Measurements from ENCODE around the gene HIKESHI. TPM values are rescaled to one million over a fixed set of nuclear protein-coding genes. Genes with fewer than 3 reads are reported as not detected.
"Not testable (repeated sequence)": the region's sequence is repeated elsewhere in the genome, so short reads cannot be mapped to it uniquely, and the experiment has no call there.

The HIKESHI gene
- 54.1 TPM for total RNA-seq
- long read RNA-seq, transcript HIKESHI-201 (5 exons, 1,113 nt), result major isoform, 37 of 44 reads
- long read RNA-seq, partial matches to known transcripts, result 0 of 44 reads
- long read RNA-seq, other reads (novel, unspliced or antisense), result 5 of 44 reads

DNA sequence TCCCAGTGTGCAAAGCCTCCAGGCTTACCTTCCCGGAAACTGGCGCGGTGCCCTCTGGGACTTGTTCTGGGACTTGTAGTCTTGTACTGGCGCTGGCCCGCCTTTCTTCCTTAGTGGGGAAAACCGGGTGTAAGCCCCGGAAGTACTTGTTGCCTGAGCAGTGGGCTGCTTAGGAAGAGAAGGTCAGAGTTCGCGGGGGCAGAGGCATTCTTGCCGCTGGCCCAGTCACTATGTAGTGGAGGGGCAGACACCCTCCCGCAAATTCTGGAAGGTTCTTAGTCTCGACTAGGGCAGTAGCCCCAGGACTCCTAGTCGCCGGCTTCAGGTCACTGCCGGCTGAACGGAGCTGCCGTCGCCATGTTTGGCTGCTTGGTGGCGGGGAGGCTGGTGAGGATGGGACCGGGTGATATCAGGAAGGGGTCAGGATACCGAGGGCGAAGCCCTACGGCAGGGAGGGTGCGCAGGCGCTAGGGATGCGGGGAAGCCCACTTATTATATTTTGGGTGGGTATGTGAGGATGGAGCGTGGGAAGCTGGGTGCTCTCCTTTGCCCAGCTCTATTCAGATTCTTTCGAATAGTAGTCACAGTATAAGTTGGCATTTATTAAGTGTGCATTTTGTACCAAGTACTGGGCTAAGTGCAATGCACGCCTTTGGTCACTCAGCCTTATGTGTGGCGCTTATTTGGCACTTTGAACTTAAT is at the start of gene HIKESHI:
Gene HIKESHI, plus strand, starts transcription at position 149 of the 702 bp plus-strand sequence. Its CDS starts 209 bp downstream, at position 358.
- peak; percentile 100 for ATAC-seq
- intact Hi-C loops (cut with micrococcal nuclease), result no loop called here
- DNase-seq, result peak; percentile 100

DNA sequence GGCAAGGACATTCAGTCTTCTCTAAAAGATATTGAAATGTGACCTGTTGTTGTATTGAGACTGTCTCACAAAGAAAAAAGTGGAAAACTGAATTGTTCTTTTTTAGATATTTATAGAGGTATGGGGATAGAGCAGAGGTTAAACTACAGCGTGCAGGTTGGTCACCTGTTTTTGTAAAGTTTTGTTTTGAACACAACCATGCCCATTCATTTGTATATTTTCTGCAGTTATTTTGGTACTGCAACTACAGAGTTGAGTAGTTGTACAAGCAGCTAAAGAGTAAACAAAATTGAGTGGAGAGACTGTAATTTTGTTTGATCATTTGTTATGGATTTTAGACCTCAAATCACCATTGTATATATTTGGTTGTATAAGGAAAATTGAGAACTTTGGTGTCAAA is 46.1 kb upstream of the HIKESHI start:
- ATAC-seq (no peak), DNase-seq (no peak)
- intact Hi-C loops (cut with micrococcal nuclease), result no loop called here

GRCh38 chr11:86256608-86257007 is 45.4 kb upstream of the HIKESHI start:
- DNase-seq (no peak), ATAC-seq (no peak)
- intact Hi-C loops (cut with micrococcal nuclease), result no loop called here

DNA sequence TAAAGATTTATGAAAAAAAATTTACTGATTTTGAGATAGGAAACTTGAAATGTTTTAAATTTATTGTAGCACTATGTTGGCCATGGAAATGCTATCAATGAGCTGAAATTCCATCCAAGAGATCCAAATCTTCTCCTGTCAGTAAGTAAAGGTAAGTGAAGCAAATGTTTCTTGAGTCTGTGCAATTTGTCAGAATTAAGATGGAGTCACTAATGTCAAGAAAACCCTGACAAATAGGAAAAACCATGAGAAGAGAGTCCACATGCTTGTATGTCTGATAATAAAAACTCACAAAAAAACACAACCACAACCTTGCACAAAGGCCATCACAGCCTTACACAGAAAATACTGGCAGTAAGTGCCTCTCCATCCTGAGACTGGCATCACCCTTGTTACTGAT is 44.6 kb upstream of the HIKESHI start:
- DNase-seq (no peak), ATAC-seq (no peak)
- intact Hi-C loops (cut with micrococcal nuclease), result no loop called here

- ATAC-seq (no peak), DNase-seq (no peak)
- intact Hi-C loops (cut with micrococcal nuclease), result no loop called here
These were observed 42.3 kb upstream of the HIKESHI start for GRCh38 chr11:86259730-86260129.

- intact Hi-C loops (cut with micrococcal nuclease), result no loop called here
- ATAC-seq, result no peak
- no peak for DNase-seq
These were observed 40.7 kb upstream of the HIKESHI start for GRCh38 chr11:86261328-86261727.

- no peak for ATAC-seq
- intact Hi-C loops (cut with micrococcal nuclease), result no loop called here
- DNase-seq, result no peak
These were observed 39.7 kb upstream of the HIKESHI start for GRCh38 chr11:86262387-86262786.

DNA sequence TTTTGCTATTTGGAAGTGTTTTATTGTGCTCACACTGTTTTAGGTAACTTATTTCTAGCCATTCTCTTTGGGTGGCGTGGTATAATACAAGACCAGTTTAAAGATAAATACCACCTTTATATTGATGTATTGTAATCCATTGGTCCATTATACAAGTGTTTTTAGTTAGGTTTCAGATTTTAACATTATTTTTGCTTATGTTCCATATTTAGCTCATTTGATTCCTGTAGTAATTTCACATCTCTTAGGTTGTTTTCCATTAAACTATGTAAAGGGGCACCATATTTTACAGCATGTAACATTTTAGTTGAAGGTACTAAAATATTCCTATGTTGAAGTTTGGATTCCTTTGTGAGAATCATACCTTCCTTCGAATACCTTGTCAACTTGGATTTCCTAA is 37.4 kb upstream of the HIKESHI start:
- ATAC-seq, result no peak
- no peak for DNase-seq
- intact Hi-C loops (cut with micrococcal nuclease), result no loop called here

GRCh38 chr11:86265194-86265593 is 36.8 kb upstream of the HIKESHI start:
- ATAC-seq (no peak), DNase-seq (no peak)
- intact Hi-C loops (cut with micrococcal nuclease), result no loop called here

- DNase-seq, result no peak
These were observed 32.4 kb upstream of the HIKESHI start for GRCh38 chr11:86269645-86270044.

DNA sequence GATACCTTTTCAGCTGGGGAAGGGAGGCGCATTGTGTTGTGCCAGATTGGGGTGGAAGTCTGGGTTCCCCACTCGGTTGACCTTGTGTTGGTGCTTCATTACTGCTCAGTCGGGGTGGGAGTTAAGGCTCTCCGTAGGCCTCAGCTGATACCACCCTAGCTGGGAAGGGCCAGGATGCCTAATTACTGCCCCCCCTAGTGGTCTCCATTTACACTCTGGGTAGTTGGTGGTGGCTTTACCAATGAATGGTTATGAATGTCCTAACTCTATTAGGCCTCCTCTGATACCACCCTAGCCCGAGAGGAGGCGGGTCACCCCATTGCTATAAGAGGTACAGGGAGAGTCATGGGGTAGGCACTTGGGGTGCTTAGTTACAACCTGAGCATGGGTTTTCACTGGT is 27.5 kb upstream of the HIKESHI start:
- no peak for ATAC-seq
- DNase-seq, result no peak
- intact Hi-C loops (cut with micrococcal nuclease), result no loop called here

More at GRCh38 chr11:86269645-86270044, 32.4 kb upstream of the HIKESHI start:
- intact Hi-C loops (cut with micrococcal nuclease), result no loop called here
- ATAC-seq, result no peak

DNA sequence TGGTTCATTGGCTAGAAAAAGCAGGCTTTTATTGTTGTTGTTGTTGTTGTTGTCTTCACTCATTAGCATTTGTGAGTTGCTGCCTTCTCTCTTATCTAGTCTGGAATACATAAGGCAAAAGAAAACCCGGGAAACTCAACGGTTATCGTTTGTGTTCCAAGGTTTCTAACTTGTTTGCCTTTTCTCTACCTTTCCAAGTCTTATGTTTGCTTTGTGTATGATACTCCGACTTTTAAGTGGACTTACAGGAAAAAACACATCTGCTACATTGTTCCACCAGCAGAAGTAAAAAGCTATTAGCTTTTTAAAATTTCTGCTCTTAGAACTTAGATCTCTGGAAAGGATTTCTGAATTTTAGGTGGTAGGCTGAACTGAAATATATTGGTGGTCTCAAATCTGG is 27.0 kb upstream of the HIKESHI start:
- ATAC-seq (no peak), DNase-seq (no peak)
- intact Hi-C loops (cut with micrococcal nuclease), result no loop called here

DNA sequence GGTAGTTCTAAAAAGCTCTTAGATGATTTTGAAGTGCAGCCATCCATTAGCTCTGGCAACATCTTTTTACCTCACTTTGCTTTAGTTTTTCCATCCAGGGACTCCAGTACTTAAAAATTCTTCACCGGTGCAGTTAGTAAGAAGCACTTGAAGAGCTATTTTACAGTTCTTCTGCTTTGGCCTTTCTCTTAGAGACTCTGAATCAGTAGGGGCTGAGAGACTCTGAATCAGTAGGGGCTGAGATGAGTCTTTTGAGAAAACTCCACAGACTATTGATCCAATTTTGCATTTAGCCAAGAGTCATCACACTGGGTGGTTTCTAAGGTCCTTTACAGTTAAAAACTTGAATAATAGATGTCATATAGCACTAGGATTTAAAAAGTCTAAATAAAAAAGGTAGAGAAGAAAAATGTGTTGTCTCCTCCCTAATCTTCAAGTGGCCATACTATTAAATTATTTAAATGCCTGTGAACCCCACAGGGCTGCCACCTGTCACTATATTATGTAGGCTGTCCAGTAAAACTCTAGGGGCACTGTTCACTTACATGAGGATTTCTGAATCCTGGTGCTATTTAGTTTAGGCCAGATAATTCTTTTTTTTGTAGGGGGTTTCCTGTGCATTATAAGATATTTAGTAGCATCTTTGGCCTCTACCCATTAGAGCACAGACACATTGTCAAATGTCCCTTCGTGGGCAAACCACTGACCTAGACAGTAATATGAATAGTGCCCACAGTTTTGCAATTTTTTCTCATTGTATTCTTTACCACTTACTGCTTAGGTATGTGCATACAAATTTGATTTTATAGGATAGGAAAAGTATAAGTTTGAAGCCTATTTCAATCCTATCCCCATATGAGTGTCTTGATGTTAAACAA is 26.3 kb upstream of the HIKESHI start:
- ATAC-seq (no peak), DNase-seq (no peak)
- intact Hi-C loops (cut with micrococcal nuclease), result no loop called here

- no peak for ATAC-seq
- intact Hi-C loops (cut with micrococcal nuclease), result no loop called here
- DNase-seq, result no peak
These were observed 24.3 kb upstream of the HIKESHI start for GRCh38 chr11:86277741-86278140.

DNA sequence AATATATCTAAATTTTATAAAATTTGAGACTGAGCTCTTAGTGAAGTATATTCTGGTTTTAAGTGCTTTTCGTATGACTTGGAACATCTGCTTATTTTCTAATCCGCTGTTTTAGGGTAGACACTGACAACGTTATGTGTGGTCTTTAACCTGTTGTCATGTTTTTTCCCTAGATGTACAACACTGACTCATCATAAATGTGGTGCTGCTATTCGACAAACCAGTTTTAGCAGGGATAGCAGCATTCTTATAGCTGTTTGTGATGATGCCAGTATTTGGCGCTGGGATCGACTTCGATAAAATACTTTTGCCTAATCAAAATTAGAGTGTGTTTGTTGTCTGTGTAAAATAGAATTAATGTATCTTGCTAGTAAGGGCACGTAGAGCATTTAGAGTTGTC is 23.8 kb upstream of the HIKESHI start:
- DNase-seq, result no peak
- intact Hi-C loops (cut with micrococcal nuclease), result no loop called here
- no peak for ATAC-seq

- intact Hi-C loops (cut with micrococcal nuclease), result no loop called here
- ATAC-seq (no peak), DNase-seq (no peak)
These were observed 22.3 kb upstream of the HIKESHI start for GRCh38 chr11:86279747-86280146.

DNA sequence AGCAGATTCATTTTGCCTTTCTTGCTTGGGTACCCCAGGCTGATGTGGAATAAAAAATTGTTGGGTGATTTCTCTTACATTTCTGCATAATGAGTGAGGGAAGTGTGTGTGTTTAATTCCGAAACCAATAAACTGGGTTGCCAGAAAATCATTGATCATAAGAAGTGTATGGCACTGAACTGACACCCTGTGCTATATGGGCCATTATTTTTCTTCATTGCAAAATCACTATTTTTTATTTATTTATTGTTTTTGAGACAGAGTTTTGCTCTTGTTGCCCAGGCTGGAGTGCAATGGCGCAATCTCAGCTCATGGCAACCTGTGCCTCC is 14.6 kb upstream of the HIKESHI start:
- ATAC-seq (no peak), DNase-seq (no peak)
- intact Hi-C loops (cut with micrococcal nuclease), result no loop called here

DNA sequence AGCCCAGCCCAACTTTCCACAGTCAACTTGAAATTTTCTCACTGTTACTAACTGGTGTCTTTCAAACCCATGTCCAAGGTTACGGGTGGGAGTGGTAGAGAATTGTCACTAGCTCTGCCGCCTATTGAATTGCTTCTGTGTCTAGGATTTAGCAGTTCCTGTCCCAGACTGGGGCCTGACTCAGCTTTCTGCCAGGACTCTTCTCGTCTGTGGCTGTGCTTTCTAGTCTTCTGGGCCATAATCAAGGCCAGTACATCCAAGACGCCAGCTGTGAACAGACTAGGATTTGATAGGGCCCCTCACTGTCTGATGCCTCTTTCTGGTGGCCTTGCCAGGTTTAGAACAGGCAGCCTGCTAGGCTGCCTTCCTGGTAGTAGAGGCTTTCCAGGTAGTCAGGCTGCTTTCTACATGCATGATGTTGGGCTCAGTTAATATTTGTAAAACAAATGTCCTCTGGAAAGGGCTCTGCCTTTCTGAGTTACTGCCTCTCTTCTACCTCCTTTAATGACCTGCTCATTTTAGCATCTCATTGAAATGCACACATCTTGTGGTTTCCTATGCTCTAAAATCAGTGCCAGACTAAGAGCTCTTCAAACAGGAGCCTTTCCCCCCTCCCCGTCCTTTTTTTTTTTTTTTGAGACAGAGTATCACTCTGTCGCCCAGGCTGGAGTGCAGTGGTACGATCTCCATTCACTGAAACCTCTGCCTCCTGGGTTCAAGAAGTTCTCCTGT is 13.1 kb upstream of the HIKESHI start:
- DNase-seq (no peak), ATAC-seq (peak; percentile 51)
- intact Hi-C loops (cut with micrococcal nuclease), result no loop called here

- not testable (repeated sequence) for DNase-seq, ATAC-seq
These were observed 12.3 kb upstream of the HIKESHI start for GRCh38 chr11:86289508-86290280.

More at GRCh38 chr11:86289508-86290280, 12.3 kb upstream of the HIKESHI start:
- intact Hi-C loops (cut with micrococcal nuclease), result loop anchor here (5.0 kb wide), 1 partner anchor 347 kb away; no protein-coding TSS in a partner anchor

Measured in left ventricle myocardium superior (tissue), 1 donor.